ENCODE results near the gene HIVEP2. TPM values are rescaled to one million over a fixed set of nuclear protein-coding genes. Genes with fewer than 3 reads are reported as not detected.

Gene HIVEP2
- total RNA-seq, 1 experiment from 2014 or later = 3.0 TPM

DNA sequence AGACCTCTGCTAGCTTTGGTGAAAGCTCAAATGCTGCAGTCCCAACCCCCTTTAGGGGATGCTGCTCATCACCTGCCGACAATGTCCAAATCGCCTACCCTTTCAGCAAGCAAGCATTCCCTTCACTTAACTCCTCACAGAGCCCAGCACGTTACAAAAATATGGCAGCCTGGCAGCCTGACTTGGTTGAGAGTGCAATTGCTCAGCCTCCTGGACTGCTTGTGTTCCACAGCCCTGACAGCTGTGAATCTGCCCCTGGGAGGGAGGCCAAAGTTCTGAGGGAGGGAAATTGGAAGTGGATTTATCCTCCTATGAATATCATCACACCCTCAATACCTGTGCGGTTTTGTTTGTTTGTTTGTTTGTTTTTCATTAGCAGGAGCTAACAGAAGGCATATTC lies 231.0 kb downstream of the HIVEP2 start:
- H3K36me3 ChIP-seq (ENCODE audit: insufficient read depth, low read length) = no peaks in the 10 kb centered on the region
- no peak overlapping the region for H3K4me3 ChIP-seq (ENCODE audit: low read length)
- H3K79me2 ChIP-seq (ENCODE audit: low read length) = no peaks in the 10 kb centered on the region
- H2AFZ ChIP-seq (ENCODE audit: low read length) = no peak overlapping the region
- no peak overlapping the region for H3K27ac ChIP-seq (ENCODE audit: low read length)
- no peak overlapping the region for H3K9ac ChIP-seq (ENCODE audit: low read length)
- H3K27me3 ChIP-seq (ENCODE audit: low read length) = no peaks in the 10 kb centered on the region
- H4K20me1 ChIP-seq (ENCODE audit: insufficient read depth, low read depth, low read length) = no peaks in the 10 kb centered on the region
- no peak overlapping the region for H3K4me2 ChIP-seq (ENCODE audit: low read depth, low read length, poor library complexity, severe bottlenecking)
- peaks cover 5% of the 10 kb centered on the region; the same call in 1 of the 2 replicates for H3K9me3 ChIP-seq (ENCODE audit: low read length)
- H3K9me2 ChIP-seq (replicated peaks; ENCODE audit: insufficient read depth, low read length) = no peaks in the 10 kb centered on the region
- DNase-seq = no peak
- no peaks in the 10 kb centered on the region for H3K4me1 ChIP-seq (ENCODE audit: low read length)

DNA sequence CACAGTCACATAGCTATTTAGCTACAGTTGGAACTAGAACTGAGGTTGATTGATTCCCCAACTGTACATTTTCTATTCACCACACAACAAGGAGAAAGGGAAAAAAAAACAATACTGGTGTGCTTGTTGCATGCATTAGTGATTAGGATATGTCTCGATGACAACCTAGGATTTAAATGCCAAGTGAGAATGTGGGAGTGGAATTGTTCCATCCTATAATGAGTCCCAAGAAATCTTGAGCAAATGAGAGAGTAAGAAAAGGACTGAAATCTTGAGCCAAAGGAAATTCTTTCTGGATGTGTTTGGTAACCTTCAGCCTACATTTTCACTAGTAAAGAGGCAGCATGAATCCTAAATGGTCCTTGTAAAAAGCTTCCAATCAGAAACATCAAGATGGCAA lies 232.7 kb downstream of the HIVEP2 start:
- no peak for DNase-seq
- Histone ChIP-seq H3K4me1 (ENCODE audit: low read length) (no peaks in the 10 kb centered on the region), H4K20me1 (ENCODE audit: insufficient read depth, low read depth, low read length) (no peaks in the 10 kb centered on the region), H2AFZ (ENCODE audit: low read length) (no peak overlapping the region), H3K9me2 (replicated peaks; ENCODE audit: insufficient read depth, low read length) (no peaks in the 10 kb centered on the region), H3K79me2 (ENCODE audit: low read length) (no peaks in the 10 kb centered on the region), H3K27me3 (ENCODE audit: low read length) (no peaks in the 10 kb centered on the region), H3K9me3 (ENCODE audit: low read length) (no peaks in the 10 kb centered on the region), H3K4me3 (ENCODE audit: low read length) (no peak overlapping the region), H3K4me2 (ENCODE audit: low read depth, low read length, poor library complexity, severe bottlenecking) (no peak overlapping the region), H3K27ac (ENCODE audit: low read length) (no peak overlapping the region), H3K36me3 (ENCODE audit: insufficient read depth, low read length) (no peaks in the 10 kb centered on the region), H3K9ac (ENCODE audit: low read length) (no peak overlapping the region)

DNA sequence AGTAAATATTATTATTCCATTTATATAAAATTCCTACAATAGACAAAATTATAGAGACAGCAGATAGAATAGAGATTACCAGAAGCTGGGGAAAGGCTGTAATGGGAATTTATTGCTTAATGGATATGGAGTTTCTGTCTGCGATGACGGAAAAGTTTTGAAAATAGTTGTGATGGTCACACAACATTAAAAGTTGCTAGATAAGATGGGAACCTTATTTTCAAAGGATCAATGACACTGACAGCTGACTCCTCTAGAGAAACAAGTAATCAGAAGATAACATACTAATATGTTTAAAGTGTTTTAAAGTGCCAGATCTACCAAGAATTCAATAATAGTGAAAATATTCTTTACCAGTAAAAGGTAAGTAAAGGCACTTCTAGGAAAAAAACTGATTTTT lies 236.3 kb downstream of the HIVEP2 start:
- H3K27ac ChIP-seq (ENCODE audit: low read length) = no peak overlapping the region

GRCh38 chr6:142707255-142707654 lies 237.7 kb downstream of the HIVEP2 start:
- H3K27me3 ChIP-seq (ENCODE audit: low read length) = no peaks in the 10 kb centered on the region
- H4K20me1 ChIP-seq (ENCODE audit: insufficient read depth, low read depth, low read length) = no peaks in the 10 kb centered on the region
- H3K79me2 ChIP-seq (ENCODE audit: low read length) = no peaks in the 10 kb centered on the region
- H3K36me3 ChIP-seq (ENCODE audit: insufficient read depth, low read length) = no peaks in the 10 kb centered on the region
- H3K27ac ChIP-seq (ENCODE audit: low read length) = no peak overlapping the region
- no peaks in the 10 kb centered on the region for H3K9me3 ChIP-seq (ENCODE audit: low read length)
- no peaks in the 10 kb centered on the region for H3K9me2 ChIP-seq (replicated peaks; ENCODE audit: insufficient read depth, low read length)
- no peak overlapping the region for H3K4me2 ChIP-seq (ENCODE audit: low read depth, low read length, poor library complexity, severe bottlenecking)
- no peak overlapping the region for H3K9ac ChIP-seq (ENCODE audit: low read length)
- no peak overlapping the region for H3K4me3 ChIP-seq (ENCODE audit: low read length)
- DNase-seq = no peak
- H2AFZ ChIP-seq (ENCODE audit: low read length) = no peak overlapping the region
- H3K4me1 ChIP-seq (ENCODE audit: low read length) = no peaks in the 10 kb centered on the region

More for the DNA sequence above, 236.3 kb downstream of the HIVEP2 start:
- Histone ChIP-seq H3K4me1 (ENCODE audit: low read length) (no peaks in the 10 kb centered on the region), H3K9me3 (ENCODE audit: low read length) (no peaks in the 10 kb centered on the region), H3K36me3 (ENCODE audit: insufficient read depth, low read length) (no peaks in the 10 kb centered on the region), H2AFZ (ENCODE audit: low read length) (no peak overlapping the region), H4K20me1 (ENCODE audit: insufficient read depth, low read depth, low read length) (no peaks in the 10 kb centered on the region), H3K9ac (ENCODE audit: low read length) (no peak overlapping the region), H3K79me2 (ENCODE audit: low read length) (no peaks in the 10 kb centered on the region), H3K4me2 (ENCODE audit: low read depth, low read length, poor library complexity, severe bottlenecking) (no peak overlapping the region), H3K9me2 (replicated peaks; ENCODE audit: insufficient read depth, low read length) (no peaks in the 10 kb centered on the region), H3K4me3 (ENCODE audit: low read length) (no peak overlapping the region), H3K27me3 (ENCODE audit: low read length) (no peaks in the 10 kb centered on the region)
- no peak for DNase-seq

DNA sequence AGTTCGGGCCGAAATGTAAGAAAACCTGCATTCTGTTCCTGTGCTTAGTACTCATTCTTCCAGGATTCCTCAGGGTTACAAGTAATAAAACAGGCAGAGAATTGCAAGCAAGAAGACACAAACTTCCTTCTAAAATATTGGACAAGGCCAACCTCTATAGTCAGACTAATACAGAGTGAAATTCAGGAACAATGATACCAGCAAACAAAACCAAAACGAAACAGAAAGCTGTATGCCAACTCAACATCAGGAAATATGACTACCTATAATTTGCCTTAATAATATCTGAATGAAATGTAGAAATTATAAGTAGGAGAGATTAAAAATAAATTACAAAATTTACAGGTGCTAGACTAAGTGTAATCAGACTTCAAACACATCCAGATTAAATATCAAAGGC lies 238.8 kb downstream of the HIVEP2 start:
- Histone ChIP-seq H3K9ac (ENCODE audit: low read length) (no peak overlapping the region), H3K9me3 (ENCODE audit: low read length) (no peaks in the 10 kb centered on the region), H3K4me3 (ENCODE audit: low read length) (no peak overlapping the region), H4K20me1 (ENCODE audit: insufficient read depth, low read depth, low read length) (no peaks in the 10 kb centered on the region), H3K79me2 (ENCODE audit: low read length) (no peaks in the 10 kb centered on the region), H3K9me2 (replicated peaks; ENCODE audit: insufficient read depth, low read length) (no peaks in the 10 kb centered on the region), H3K4me1 (ENCODE audit: low read length) (no peaks in the 10 kb centered on the region), H2AFZ (ENCODE audit: low read length) (no peak overlapping the region), H3K4me2 (ENCODE audit: low read depth, low read length, poor library complexity, severe bottlenecking) (no peak overlapping the region), H3K27me3 (ENCODE audit: low read length) (no peaks in the 10 kb centered on the region), H3K27ac (ENCODE audit: low read length) (no peak overlapping the region), H3K36me3 (ENCODE audit: insufficient read depth, low read length) (no peaks in the 10 kb centered on the region)
- no peak for DNase-seq

DNA sequence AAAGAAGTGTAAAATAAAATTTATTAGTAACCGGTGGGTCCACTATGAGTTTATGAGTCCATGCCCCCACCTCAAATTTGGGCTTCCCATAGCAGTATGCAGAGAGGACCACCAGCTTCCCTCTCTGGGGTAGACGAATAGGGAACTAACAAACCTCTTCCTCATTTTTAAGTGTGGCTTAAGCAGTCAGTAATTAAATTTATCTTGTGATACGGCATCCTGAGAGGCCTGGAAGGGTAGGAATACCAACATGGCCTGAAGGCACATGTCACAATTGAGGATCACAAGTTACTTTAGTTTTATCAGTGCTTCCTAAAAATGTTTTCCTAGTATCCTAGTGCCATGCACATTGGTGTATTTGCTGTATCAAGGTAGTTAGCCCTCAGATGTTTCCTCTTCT lies 239.9 kb downstream of the HIVEP2 start:
- Histone ChIP-seq H2AFZ (ENCODE audit: low read length) (no peak overlapping the region), H3K4me2 (ENCODE audit: low read depth, low read length, poor library complexity, severe bottlenecking) (no peak overlapping the region), H3K4me3 (ENCODE audit: low read length) (no peak overlapping the region), H3K9ac (ENCODE audit: low read length) (no peak overlapping the region), H3K4me1 (ENCODE audit: low read length) (no peaks in the 10 kb centered on the region), H3K27ac (ENCODE audit: low read length) (no peak overlapping the region), H3K36me3 (ENCODE audit: insufficient read depth, low read length) (no peaks in the 10 kb centered on the region), H3K9me2 (replicated peaks; ENCODE audit: insufficient read depth, low read length) (no peaks in the 10 kb centered on the region), H3K79me2 (ENCODE audit: low read length) (no peaks in the 10 kb centered on the region), H3K9me3 (ENCODE audit: low read length) (no peaks in the 10 kb centered on the region), H3K27me3 (ENCODE audit: low read length) (no peaks in the 10 kb centered on the region), H4K20me1 (ENCODE audit: insufficient read depth, low read depth, low read length) (no peaks in the 10 kb centered on the region)
- no peak for DNase-seq

GRCh38 chr6:142702501-142703460 lies 242.2 kb downstream of the HIVEP2 start:
- no peak overlapping the region for H3K4me3 ChIP-seq (ENCODE audit: low read length)
- no peaks in the 10 kb centered on the region for H4K20me1 ChIP-seq (ENCODE audit: insufficient read depth, low read depth, low read length)
- H3K36me3 ChIP-seq (ENCODE audit: insufficient read depth, low read length) = no peaks in the 10 kb centered on the region
- H3K4me1 ChIP-seq (ENCODE audit: low read length) = no peaks in the 10 kb centered on the region
- no peak for DNase-seq
- no peaks in the 10 kb centered on the region for H3K9me3 ChIP-seq (ENCODE audit: low read length)
- no peaks in the 10 kb centered on the region for H3K79me2 ChIP-seq (ENCODE audit: low read length)
- H3K27ac ChIP-seq (ENCODE audit: low read length) = no peak overlapping the region
- H2AFZ ChIP-seq (ENCODE audit: low read length) = no peak overlapping the region
- no peaks in the 10 kb centered on the region for H3K9me2 ChIP-seq (replicated peaks; ENCODE audit: insufficient read depth, low read length)
- H3K4me2 ChIP-seq (ENCODE audit: low read depth, low read length, poor library complexity, severe bottlenecking) = no peak overlapping the region
- H3K27me3 ChIP-seq (ENCODE audit: low read length) = no peaks in the 10 kb centered on the region
- H3K9ac ChIP-seq (ENCODE audit: low read length) = no peak overlapping the region
